Stimulated activated CD8-positive, alpha-beta memory T cell treated with anti-CD3 and anti-CD28 coated beads, Interleukin-7, amount 100 ng/mL, for 24 hours (primary cell): Measurements from ENCODE around the gene TMEM179.

ENCODE experiments used
- DNase-seq: peaks from one replicate; pipeline ENCODE4 v3.0.0-alpha.2; 2020; ENCODE audit warnings: low read depth

Gene TMEM179

DNA sequence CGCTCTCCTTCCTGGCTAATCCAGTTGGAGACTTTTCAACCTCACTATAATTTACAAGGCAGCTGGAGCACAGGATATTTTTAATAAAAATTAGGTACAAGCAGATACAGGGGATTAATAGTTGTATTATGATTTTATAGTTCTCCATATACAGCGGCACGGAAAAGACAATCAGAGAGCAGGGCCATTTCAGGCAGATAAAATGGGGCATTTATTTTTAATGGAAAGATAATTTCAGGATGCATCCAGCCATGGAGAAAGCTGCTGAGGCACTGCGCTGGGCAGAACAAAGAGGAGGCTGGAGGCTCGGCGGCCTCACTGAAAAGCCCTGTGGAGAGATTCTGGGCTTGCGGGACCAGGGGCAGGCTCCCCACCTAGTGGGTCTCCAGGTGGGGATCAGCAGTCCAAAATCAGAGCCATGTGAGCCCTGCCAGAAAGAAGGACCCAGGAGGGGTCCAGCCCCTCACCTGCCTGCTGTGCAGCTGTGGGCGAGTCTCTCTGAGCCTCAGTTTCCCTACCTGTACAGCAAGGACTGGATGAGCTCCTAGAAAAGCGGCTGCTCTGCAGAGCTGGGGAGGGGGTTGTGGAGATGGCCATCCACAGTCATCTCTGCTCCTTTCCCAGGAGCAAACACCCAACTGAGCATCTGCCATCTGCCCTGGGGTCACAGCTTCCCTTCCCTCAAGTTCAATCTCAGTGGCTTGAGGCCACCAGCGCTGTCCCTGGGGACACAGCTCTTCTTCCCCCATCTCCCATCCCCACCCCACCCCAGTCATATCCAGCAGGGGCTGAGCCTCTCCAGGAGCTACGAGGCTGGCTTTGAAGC is 48.9 kb downstream of the TMEM179 start:
- no peak for DNase-seq

DNA sequence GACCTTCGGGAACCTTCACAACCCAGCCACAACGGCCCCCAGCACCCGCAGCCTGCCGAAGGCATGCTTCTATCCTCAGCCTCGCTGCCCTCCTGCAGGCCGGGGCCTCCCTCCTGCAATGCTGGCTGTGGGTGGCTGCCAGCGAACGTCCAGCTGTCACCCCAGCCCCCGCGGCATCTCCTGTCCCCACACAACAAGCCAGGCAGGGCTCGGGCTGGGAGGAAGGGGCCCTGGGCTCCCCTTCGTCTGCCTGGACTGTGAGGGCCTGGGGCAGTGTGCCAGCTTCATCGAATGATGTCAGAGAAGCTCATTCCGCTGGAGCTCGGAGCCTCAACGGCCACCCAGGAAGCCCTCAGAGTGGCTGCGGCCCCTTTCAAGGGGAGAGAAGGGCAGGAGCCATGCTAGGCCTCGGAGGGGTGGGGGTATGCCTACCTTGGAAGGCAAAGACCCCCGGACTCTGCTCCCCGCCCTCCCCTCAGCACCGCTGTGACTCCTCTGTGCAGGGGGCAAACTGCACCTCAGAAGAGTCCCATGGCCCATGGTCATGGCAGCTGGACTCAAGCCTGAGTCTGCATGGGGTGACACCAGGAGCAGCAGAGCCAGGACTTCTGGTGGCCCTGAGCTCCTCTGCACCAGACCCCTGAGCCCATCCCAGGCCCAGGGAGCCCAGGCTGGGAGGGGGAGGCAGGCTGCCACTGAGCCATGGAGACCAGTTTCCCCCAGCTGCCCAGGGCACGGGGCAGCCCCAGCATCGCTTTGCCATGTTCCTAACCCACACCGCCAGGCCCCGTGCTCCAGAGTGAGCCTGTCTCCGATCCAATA is 49.8 kb downstream of the TMEM179 start:
- no peak for DNase-seq

DNA sequence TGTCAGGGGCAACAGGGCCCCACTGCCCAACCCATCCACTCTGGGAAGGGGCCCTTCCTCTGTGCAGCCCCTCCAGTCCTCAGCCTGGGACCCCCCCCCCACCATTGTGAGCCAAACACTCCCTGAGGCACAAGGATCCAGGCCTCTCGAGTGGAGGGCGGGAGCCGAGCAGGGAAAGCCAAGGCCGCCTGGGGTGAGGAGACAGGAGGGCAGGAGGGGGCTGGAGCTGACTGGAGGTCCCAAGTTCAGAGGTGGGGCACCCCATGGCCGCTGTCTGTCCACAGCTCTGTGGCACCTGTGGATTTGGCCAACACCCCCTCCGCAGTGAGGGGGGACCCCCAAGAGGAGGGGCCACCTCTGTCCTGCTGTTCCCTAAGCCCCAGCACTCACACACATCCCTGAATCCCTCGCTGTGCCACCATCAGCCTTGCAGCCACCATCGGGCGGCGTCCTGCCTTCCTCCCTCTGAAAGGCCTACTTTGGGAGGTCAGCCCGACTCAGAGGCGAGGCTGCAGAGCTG is 50.4 kb downstream of the TMEM179 start:
- no peak for DNase-seq

DNA sequence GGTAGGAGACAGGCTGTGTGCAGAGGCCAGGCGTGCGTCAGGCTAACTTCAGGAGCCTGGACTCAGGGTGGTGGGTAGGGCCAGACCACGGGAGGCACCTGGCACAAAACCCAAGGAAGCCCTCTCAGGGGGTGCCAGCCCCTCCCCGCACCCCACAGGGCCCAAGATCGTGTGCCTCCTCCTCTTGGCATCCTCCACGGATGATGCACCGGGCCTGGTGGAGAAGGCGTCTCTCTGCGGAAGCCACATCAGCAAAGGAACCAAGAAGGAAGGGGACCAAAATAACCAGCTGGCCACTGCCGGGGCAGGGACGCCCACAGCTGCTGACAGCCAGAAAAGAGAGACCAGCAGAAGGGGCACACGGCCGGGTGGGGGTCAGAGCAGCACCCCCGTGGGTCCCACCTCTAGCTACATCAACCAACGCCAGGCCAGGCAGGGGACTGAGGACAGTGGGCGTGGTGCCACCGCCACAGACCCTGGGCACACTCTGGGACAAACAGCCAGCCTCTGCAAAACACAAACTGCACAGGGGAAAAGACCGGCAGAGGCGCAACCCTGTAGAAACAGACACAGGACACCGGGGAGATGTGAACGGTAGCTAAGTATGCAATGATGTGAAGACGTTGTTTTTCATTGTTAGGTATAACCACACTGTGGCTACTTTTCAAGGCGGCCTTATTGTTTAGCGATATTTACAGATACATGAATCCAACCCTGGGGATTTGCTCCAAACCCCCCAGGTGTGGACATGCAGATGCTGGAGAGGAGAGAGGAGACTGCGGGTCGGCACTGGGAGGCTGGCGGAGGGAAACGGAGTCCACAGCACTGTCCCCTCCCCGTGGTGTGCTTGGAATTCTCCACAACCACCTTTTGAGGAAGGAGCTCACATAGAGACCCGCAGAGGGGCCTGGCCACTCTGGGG is 51.1 kb downstream of the TMEM179 start:
- DNase-seq: no peak

DNA sequence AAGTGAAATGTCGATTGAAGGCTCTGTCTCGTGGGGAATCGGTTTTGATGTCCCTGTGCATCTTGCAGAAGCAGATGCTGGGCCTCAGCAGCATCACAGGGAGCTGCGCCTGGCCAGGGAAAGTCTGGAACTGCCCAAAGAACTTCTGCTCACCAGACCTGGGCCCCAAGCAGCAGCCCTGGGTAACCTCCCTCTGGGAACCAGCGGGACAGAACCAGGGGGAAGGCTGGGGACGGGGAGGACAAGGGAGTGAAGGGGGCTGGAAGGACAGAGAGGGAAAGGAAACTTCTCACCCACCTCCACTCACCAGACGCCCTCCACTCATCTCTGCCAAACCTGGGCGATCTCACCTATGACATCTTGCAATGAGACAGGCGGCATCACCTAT is 51.8 kb downstream of the TMEM179 start:
- no peak for DNase-seq

DNA sequence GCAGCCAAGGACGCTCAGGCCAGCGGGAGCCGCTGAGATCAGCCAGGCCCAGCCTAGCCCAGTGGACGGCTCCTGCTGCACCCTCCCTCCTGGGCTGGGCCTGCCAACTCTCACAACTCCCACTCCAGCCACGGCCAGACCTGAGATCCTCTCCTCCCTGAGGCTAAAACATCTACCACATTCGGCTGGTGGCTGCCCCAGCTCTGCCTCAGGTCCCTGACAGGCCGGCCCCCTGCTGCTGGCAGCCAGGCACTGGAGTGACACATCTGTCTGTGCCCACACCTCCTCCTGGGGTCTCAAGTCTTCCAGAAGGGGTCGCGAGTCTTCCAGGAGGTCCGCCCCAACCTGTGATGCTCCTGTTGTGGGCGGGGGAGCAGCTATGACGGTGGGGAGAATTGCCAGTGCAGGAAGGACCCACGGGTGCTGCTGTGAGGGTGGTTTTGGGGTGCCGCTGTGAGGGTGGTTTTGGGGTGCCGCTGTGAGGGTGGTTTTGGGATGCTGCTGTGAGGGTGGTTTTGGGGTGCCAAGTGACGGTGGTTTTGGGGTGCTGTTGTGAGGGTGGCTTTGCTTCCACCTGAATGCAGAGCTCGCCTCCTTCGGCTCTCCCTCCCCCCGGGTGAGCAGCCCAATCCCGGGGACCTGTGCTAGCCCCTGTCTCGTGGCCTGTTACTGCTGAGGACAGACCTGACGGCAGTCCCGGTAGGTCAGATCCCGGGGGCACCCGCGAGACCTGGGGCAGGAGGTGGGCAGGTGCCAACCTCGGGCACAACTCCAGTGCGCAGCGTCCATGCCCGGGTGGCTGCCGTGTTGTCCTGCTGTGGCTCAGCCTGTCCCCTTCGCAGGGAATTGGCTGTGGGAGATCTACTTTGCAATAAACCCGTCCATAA is 52.5 kb downstream of the TMEM179 start:
- no peak for DNase-seq

DNA sequence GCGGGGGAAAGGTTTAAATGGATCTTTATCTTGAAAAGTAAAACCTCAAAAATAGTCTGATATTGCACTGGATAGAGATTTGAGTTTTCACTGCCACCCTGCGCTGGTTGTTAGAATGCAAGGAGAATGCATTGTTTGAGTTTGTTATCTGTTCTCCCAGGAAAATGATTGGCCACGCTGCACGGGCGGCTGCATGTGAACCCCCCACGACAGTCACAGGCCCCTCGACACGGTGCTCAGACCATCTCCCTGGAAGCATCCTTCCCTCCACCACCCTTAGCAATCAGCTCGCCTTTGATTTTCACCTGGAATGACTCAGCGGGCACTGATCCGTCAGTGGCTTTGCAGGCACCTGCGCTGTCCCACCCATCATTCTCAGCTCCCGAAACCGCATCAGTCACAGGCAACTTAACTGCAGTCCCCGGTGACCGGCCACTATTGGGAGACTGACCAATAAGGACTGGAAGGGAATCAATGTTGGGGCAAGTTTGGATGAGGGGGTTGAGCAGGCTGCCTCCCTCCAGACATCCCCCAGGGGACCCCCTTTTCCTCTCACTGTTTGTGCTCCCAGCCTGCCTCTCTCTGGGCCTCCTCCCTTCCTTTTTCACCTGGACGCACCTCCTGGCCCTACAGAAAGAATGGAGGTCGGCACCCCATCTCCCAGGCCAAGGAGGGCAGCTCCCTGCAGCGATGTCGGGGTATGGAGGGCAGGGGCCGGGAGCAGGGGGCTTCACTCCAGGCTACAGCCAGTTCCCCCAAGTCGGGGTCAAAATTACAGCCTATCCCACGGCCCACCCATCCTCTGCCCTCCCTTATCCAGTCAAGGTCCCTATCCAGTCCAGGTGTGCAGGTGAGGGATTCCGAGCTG is 53.5 kb downstream of the TMEM179 start:
- DNase-seq: no peak

DNA sequence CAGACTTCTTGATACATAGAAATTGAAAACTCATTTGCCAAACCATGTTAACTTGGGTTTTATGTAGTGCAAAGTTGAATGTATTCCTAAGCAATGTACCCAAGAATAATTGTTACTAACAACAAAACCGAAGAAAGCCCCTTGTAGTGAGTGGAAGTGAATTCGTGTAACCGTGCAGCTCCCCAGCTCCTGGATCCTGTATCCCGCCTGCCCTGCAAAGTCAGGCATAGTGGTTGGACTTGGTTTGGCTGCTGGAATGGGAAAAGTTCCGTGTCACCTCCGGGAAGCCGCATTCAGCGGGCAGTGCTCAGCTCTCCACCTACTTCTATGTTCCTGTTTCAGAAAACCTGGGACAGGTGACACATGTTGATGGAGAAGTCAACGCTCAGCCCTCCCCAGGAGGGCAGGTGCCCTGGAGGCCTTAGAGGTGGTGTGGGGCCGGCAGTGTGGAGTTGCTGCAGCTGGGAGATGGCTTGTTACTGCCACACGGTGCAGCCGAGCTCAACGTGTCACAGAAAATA is 54.2 kb downstream of the TMEM179 start:
- no peak for DNase-seq

DNA sequence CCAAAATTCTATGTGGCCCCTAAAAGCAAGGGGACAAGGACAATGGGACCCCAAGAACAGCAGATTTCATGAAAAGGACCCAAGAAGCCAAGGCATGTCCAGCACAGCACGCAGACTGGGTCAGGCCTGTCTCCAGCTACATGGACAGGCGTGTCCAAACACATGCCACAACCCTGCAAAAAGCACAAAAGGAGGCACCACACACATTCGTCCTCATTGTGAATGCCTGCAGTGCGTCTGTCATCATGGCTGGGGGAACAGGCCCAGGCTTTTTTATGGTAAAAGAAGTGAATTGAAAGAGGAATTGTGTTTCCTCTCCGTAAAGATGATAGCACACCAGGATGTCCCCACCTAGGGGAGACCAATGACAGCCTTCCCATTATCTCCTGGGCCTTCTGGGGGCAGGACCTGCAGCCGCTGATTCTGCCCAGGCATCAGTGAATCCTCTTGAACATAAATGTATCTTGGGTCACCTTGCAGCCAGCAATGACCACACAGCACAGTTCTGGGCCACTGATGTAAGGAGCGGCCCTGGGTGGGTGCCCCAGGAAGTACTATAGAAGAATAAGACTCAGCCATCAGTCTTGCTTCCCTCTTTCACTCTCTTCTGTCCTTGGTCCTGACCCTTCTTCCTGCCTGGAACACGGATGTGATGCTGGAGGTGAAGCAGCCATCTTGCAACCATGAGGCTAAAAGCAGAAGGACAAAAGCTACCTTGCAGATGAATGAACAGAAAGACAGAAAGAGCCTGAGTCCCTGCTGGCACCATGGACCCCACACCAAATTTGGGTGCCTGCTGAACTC is 54.8 kb downstream of the TMEM179 start:
- DNase-seq: no peak

DNA sequence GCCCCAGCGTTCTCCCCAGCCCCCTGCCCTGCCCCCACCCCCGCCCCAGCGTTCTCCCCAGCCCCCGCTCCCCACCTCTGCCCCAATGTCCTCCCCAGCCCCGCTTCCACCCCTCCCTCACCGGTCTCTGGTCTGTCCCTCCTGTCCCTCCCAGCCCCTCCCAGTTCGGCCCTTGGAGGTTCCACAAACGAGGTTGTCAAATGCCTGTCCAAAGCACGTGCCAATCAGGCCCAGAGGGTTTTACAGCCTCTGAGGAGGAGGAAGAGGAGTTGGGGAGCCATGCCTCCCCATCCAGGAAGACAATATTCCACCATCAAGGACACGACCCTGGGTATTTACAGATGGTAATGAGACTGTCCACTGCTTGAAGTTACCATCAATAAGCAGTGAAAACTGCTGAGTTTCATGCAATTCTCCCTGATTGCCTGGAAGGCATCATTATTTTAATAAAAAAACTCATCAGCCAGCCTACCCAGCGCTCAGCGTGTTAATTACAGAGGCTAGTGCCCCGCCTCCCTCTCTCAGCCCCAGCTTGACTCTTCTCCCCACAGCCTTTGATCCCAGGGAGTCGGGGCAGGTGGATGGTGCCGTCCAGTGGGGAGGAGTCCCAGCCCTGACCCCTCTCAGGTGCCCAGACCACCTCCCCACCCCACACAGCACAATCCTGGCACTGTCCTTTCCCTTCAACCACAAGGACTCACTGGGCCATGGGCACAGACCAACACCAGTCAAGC is 55.6 kb downstream of the TMEM179 start:
- no peak for DNase-seq

DNA sequence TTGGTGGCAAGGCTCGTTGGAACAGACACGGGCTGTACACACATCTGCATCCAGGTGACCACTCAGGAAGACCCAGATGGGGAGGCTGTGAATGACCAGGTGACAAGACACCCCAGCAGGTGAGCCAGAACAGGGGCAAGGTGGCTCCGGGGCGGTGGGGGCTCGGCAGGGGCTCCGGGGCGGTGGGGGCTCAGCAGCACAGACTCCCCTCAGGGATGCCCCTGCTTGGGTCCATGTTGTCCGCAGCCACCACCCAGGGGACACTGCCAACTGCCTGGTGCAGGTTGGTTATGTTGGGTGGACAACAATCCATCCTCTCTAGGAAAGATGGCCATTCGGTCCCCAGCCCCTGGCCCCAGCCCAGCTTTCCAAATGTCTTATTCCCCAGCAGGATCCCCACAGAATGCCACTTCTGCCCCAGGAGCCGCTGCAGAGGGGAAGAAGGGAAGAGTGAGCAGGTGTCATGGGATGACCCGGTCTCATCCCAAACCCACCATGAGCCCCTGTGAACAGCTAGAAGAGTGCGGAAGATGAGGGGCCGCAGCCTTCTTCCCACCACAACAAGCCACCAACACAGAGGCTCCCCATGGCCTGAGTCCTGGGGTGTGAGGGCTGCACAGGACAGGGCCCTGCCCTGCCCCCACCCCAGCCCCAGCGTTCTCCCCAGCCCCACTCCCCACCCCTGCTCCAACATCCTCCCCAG is 56.4 kb downstream of the TMEM179 start:
- no peak for DNase-seq

DNA sequence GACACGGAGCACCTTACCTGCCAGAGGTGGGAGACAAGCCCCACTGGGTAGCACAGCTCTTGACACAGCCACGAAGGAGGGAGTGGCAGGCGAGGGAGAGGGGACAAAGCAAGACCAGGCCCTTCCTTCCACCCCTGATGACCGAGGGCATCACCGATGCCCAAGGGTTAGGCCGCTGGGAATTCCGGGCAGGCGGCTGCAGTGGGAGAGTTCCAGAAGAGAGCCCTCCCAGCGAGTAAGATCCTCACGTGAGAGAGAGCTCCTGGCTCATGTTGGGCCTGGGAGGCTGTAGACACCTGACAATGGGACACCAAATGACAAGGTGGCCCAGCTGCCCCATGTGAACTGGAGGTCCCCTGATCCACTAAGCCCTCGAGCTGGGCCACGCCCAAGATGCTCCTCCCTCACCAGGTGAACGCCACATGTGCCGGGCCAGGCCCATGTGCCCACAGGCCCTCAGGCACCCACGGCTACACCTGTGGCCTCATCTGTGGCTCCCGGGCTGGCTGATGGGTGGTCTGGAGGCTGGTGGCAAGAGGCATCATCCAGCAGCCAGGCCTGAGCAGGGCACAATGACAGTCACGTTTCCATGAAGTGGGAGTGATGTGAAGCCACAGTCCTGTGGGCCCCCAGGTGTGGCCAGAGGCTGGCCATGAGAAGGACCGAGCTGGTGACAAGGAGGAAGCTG is 57.1 kb downstream of the TMEM179 start:
- DNase-seq: no peak

DNA sequence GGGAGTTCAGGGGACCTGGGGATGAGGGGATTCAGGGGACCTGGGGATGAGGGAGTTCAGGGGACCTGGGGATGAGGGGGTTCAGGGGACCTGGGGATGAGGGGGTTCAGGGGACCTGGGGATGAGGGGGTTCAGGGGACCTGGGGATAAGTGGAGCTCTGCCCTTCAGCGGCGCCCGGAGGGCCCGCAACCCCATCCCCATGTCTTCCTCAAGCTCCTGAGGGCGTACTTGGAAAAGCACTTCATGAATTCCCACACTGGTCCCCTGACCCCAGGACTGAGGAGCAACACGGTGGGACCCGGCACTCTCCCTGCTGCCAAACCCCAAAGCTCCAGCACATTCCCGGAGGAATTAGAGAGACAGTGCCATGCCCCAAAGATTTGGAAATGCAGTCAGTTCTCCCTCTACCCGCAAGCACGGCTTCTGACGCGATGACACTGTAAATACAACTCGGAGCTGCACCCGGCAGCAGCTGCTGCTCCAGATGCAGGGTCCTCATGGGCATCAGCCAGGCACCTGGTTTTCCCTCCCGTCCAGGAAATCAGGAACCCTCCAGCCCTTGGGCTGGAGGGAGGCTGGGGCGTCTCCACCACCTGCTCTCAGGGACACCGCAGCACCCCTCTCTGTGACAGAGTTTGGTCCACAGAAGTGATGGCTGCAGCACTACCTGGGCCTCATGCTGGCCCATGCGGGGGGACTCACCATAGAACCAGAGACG is 57.8 kb downstream of the TMEM179 start:
- DNase-seq: no peak

DNA sequence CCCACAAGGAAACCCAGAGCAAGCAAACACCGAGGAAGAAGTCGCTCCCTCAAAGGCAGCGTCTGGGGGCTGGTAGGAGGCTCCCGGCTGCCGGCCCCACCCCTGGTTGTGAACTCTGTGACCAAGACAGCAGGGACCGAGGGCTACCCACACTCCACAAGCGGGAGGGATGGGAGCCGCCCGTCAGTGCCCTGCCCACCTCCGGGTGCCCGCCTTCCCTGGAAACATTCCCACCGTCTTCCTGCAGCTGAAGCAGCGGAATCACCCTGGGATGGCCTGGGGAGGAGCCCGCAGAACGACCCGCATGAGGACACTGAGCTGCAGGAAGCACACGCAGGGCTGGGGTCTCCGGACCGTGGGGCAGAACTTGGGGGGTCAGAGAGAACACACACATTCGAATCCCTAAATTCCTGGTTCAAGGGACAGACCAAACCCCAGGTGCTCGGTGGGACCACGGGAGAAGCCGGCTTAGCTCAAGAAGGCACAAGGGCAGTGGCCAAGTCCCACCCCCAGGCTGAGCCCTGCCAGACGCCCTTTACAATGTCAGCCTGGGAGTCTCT is 58.5 kb downstream of the TMEM179 start:
- no peak for DNase-seq

DNA sequence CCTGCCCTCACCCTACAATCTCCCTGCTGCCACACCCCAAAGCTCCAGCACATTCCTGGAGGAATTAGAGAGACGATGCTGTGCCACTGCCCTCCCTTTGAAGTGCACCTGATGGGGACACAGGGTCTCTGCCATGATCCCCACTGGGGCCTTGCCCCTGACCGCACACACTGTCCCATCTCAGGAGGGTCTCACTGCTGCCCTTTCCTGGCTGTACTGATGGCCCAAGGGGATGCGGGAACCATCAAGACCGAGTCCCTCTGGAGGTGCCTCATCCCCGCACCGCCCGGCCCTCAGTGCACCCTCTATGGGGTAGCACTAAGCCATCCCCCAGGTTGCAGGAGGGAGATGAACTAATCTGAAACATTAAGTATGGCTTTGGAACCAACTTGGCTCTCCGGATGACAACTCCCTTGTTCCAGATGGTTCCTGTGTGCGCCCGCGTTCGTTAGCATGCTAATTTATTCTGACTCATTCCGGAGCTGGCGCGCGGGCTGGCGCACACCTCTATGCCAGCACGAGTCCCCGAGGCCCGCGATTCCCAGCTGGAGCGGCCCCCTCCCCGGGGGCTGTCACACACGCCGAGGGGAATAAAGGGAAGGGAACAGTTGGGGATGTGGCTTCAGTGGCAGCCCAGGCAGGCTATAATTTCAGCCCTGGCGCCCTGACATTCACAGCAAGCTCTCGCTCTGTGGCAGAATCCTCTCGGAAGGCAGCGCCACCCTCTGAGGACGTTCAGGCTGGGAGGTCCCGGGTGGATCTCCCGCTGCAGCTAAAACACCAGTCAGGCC is 59.2 kb downstream of the TMEM179 start:
- DNase-seq: no peak
